ENCODE data around the gene SYPL2. TPM values are rescaled to one million over a fixed set of nuclear protein-coding genes. Genes with fewer than 3 reads are reported as not detected.

SYPL2 gene
- total RNA-seq, 2 experiments from 2014 or later, result not detected

GRCh38 chr1:109491372-109491771, 25.0 kb downstream of the SYPL2 start:
- TF ChIP-seq CTCF (conservative IDR thresholded peaks at IDR 0.05; ENCODE audit: low read length), result no peak
- TF ChIP-seq EZH2phosphoT487 (IDR thresholded peaks at IDR 0.05; ENCODE audit: borderline replicate concordance, low read depth, low read length), result no peak
- ChIA-PET CTCF (ENCODE audit: unreplicated experiment) (interaction anchor here (1.1 to 1.8 kb wide), 4 partner anchors 18 to 43 kb away, joined by 3 to 18 read pairs (median 4); partner anchors contain the start of gene AMIGO1), POLR2A (interaction anchor here (1.4 kb wide), 1 partner anchor 8 kb away, joined by 4 read pairs; the partner anchor contains the start of gene ATXN7L2)
- Histone ChIP-seq H3K4me1 (ENCODE audit: insufficient read depth, low read length, poor library complexity, severe bottlenecking) (peaks cover 14% of the 10 kb centered on the region), H3K9me2 (ENCODE audit: insufficient read depth, low read length) (no peaks in the 10 kb centered on the region), H3K4me3 (ENCODE audit: low read depth, low read length, poor library complexity, severe bottlenecking) (no peak overlapping the region), H4K20me1 (ENCODE audit: insufficient read depth, low read length) (no peaks in the 10 kb centered on the region), H3K79me2 (ENCODE audit: insufficient read depth, low read depth, low read length) (peaks cover 7% of the 10 kb centered on the region; the same call in 1 of the 2 replicates), H3K36me3 (ENCODE audit: insufficient read depth, low read length) (peaks cover 22% of the 10 kb centered on the region; the same call in 1 of the 2 replicates), H3K9me3 (ENCODE audit: low read length) (no peaks in the 10 kb centered on the region), H3K4me2 (ENCODE audit: low read length) (no peak overlapping the region), H2AFZ (ENCODE audit: low read length) (no peak overlapping the region), H3K27ac (ENCODE audit: low read depth, low read length, poor library complexity, severe bottlenecking) (no peak overlapping the region)
- intact Hi-C loops (cut with micrococcal nuclease; ENCODE audit: unreplicated experiment), result loop anchor here (5.0 kb wide), 1 partner anchor 131 kb away; no protein-coding TSS in a partner anchor
- no TSS peak for BruUV-seq (replicated peaks)
- DNase-seq (ENCODE audit: low spot score), result no peak

- TF ChIP-seq CTCF (conservative IDR thresholded peaks at IDR 0.05; ENCODE audit: low read length) (no peak), EZH2phosphoT487 (IDR thresholded peaks at IDR 0.05; ENCODE audit: borderline replicate concordance, low read depth, low read length) (no peak)
- CTCF ChIA-PET (ENCODE audit: unreplicated experiment), result interaction anchor here (1.1 to 2.6 kb wide), 3 partner anchors 9 to 42 kb away, joined by 3 to 35 read pairs (median 4); partner anchors contain the start of gene ATXN7L2
- no peak overlapping the region for H3K4me3 ChIP-seq (ENCODE audit: low read depth, low read length, poor library complexity, severe bottlenecking)
- H3K4me1 ChIP-seq (ENCODE audit: insufficient read depth, low read length, poor library complexity, severe bottlenecking), result peaks cover 14% of the 10 kb centered on the region
- H3K9me3 ChIP-seq (ENCODE audit: low read length), result no peaks in the 10 kb centered on the region
- H3K36me3 ChIP-seq (ENCODE audit: insufficient read depth, low read length), result peaks cover 28% of the 10 kb centered on the region; the same call in 1 of the 2 replicates
- POLR2A ChIA-PET, result interaction anchor here (0.7 to 1.4 kb wide), 3 partner anchors 9 to 45 kb away, joined by 3 to 4 read pairs (median 4); partner anchors contain the start of gene ATXN7L2
- no peak overlapping the region for H2AFZ ChIP-seq (ENCODE audit: low read length)
- H3K79me2 ChIP-seq (ENCODE audit: insufficient read depth, low read depth, low read length), result peaks cover 7% of the 10 kb centered on the region; the same call in 1 of the 2 replicates
- no TSS peak for BruUV-seq (replicated peaks)
- no peaks in the 10 kb centered on the region for H3K9me2 ChIP-seq (ENCODE audit: insufficient read depth, low read length)
- H3K27ac ChIP-seq (ENCODE audit: low read depth, low read length, poor library complexity, severe bottlenecking), result no peak overlapping the region
- no peak for DNase-seq (ENCODE audit: low spot score)
- H4K20me1 ChIP-seq (ENCODE audit: insufficient read depth, low read length), result no peaks in the 10 kb centered on the region
- intact Hi-C loops (cut with micrococcal nuclease; ENCODE audit: unreplicated experiment), result loop anchor here (5.0 kb wide), 1 partner anchor 130 kb away; no protein-coding TSS in a partner anchor
- no peak overlapping the region for H3K4me2 ChIP-seq (ENCODE audit: low read length)
Observed at GRCh38 chr1:109492779-109493178, 26.4 kb downstream of the SYPL2 start.

- H3K4me2 ChIP-seq (ENCODE audit: low read length), result peak overlapping the region; percentile 50
- intact Hi-C loops (cut with micrococcal nuclease; ENCODE audit: unreplicated experiment), result loop anchor here (5.0 kb wide), 1 partner anchor 129 kb away; no protein-coding TSS in a partner anchor
- no peaks in the 10 kb centered on the region for H3K9me3 ChIP-seq (ENCODE audit: low read length)
- H3K79me2 ChIP-seq (ENCODE audit: insufficient read depth, low read depth, low read length), result peaks cover 7% of the 10 kb centered on the region; the same call in 1 of the 2 replicates
- POLR2A ChIA-PET, result interaction anchor here (1.0 to 1.1 kb wide), 2 partner anchors 39 to 276 kb away, joined by 3 to 5 read pairs; no protein-coding TSS in a partner anchor
- CTCF ChIA-PET (ENCODE audit: unreplicated experiment), result interaction anchor here (0.6 to 2.6 kb wide), 3 partner anchors 9 to 78 kb away, joined by 4 to 35 read pairs (median 4); partner anchors contain the start of gene ATXN7L2
- H3K4me3 ChIP-seq (ENCODE audit: low read depth, low read length, poor library complexity, severe bottlenecking), result peak overlapping the region; percentile 95
- BruUV-seq (replicated peaks), result no TSS peak
- H3K9me2 ChIP-seq (ENCODE audit: insufficient read depth, low read length), result no peaks in the 10 kb centered on the region
- DNase-seq (ENCODE audit: low spot score), result no peak
- peak overlapping the region; percentile 83 for H2AFZ ChIP-seq (ENCODE audit: low read length)
- no peaks in the 10 kb centered on the region for H4K20me1 ChIP-seq (ENCODE audit: insufficient read depth, low read length)
- H3K36me3 ChIP-seq (ENCODE audit: insufficient read depth, low read length), result peaks cover 25% of the 10 kb centered on the region; the same call in 1 of the 2 replicates
- H3K27ac ChIP-seq (ENCODE audit: low read depth, low read length, poor library complexity, severe bottlenecking), result no peak overlapping the region
- H3K4me1 ChIP-seq (ENCODE audit: insufficient read depth, low read length, poor library complexity, severe bottlenecking), result peaks cover 14% of the 10 kb centered on the region
- TF ChIP-seq EZH2phosphoT487 (IDR thresholded peaks at IDR 0.05; ENCODE audit: borderline replicate concordance, low read depth, low read length) (no peak), CTCF (conservative IDR thresholded peaks at IDR 0.05; ENCODE audit: low read length) (no peak)
Observed at GRCh38 chr1:109493227-109493626, 26.9 kb downstream of the SYPL2 start.
